ENCODE results near the gene UMAD1. TPM values are rescaled to one million over a fixed set of nuclear protein-coding genes. Genes with fewer than 3 reads are reported as not detected.
A peak's percentile ranks its signal among the peaks of the same experiment; 100 is the strongest.

The UMAD1 gene
- total and polyA plus RNA-seq, 2 of the 13 experiments (the other 11 are each of a cell fraction or from before 2014, with no cell fraction given): 16.8 to 17.6 TPM

GRCh38 chr7:7761974-7762779 is 121.6 kb downstream of the UMAD1 start:
- no peak for DNase-seq (ENCODE audit: low spot score)
- H2AFZ ChIP-seq (ENCODE audit: low read length): no peak overlapping the region
- H3K4me3 ChIP-seq (replicated peaks in 1 of 3; ENCODE audit: insufficient read depth in 1 of 3, low read depth in 2 of 3, low read length in 3 of 3): no peak overlapping the region; a peak in 1 of 6 replicates
- ChIA-PET CTCF (ENCODE audit: low intra/inter-chr PET ratio, low total read pairs) (interaction anchor here (2.6 kb wide), 1 partner anchor 81 kb away, joined by 15 read pairs; no protein-coding TSS in a partner anchor), POLR2A (no interaction called here)
- in situ Hi-C loops (cut with HindIII; ENCODE audit: extremely low pct_ligation_motif_present, low pct_unique_long_range_greater_than_20kb) (no loop called here), intact Hi-C loops (cut with micrococcal nuclease; ENCODE audit: unreplicated experiment) (loop anchor here (1.0 to 10.0 kb wide), 6 partner anchors 81 to 453 kb away; partner anchors contain the start of gene UMAD1)
- TF ChIP-seq ZNF687 (CRISPR knock-in tag; IDR thresholded peaks at IDR 0.05) (no peak), POLR2G (IDR thresholded peaks at IDR 0.05; ENCODE audit: low read depth, low read length) (no peak), U2AF2 (IDR thresholded peaks at IDR 0.05; ENCODE audit: low read depth, low read length) (no peak), ZNF12 (CRISPR knock-in tag; IDR thresholded peaks at IDR 0.05) (no peak), HDAC6 (IDR thresholded peaks at IDR 0.05; ENCODE audit: low read depth, low read length) (no peak), ZNF546 (CRISPR knock-in tag; conservative IDR thresholded peaks at IDR 0.05) (no peak)
- no peaks in the 10 kb centered on the region for H3K27me3 ChIP-seq (ENCODE audit: control insufficient read depth in 1 of 2, insufficient read depth in 2 of 2, low read length in 2 of 2)
- no peaks in the 10 kb centered on the region for H3K9me3 ChIP-seq (ENCODE audit: low read length)
- peak overlapping the region; percentile 32 for H3K4me2 ChIP-seq (ENCODE audit: low read depth, low read length)
- no peak overlapping the region for H3K9ac ChIP-seq (ENCODE audit: insufficient read depth, low read depth, low read length)
- ATAC-seq: no peak; the same call in 2 of the 3 replicates
- H4K20me1 ChIP-seq (ENCODE audit: insufficient read depth, low read length): no peaks in the 10 kb centered on the region
- no TSS peak for BruUV-seq (replicated peaks)
- H3K4me1 ChIP-seq (ENCODE audit: insufficient read depth, low read length): peaks cover 11% of the 10 kb centered on the region
- no peaks in the 10 kb centered on the region for H3K36me3 ChIP-seq (replicated peaks in 1 of 2; ENCODE audit: control insufficient read depth in 1 of 2, insufficient read depth in 2 of 2, low read length in 2 of 2)
- H3K27ac ChIP-seq (ENCODE audit: extremely low read length, insufficient read depth, low read length): no peak overlapping the region
- H3K79me2 ChIP-seq (ENCODE audit: insufficient read depth, low read length): no peaks in the 10 kb centered on the region
- 45% methylated on average over 9 of the region's 9 CpGs for WGBS (ENCODE audit: low lambda C conversion rate)
- no peak for FAIRE-seq
